K562 (cell line): ENCODE data around the gene PDE9A. TPM values are rescaled to one million over a fixed set of nuclear protein-coding genes. Genes with fewer than 3 reads are reported as not detected.
A peak's percentile ranks its signal among the peaks of the same experiment; 100 is the strongest.

ENCODE experiments used
- ATAC-seq: fragments of 200-7000 bp; cut with Tn5 transposase; 3 replicates; pipeline ENCODE4 v1.9.1; 2020; ENCODE audit warnings: moderate library complexity
- BruUV-seq: library from RNA; stranded (reverse); fragments of 400-500 nt; replicated peaks from 2 replicates; lab custom pipeline; 2021; lab: Mats Ljungman, UMichigan
- CTCF ChIA-PET: fragments of 300-600 bp; formaldehyde crosslinking; extraction: SDS; loops from one replicate; lab custom pipeline; 2021; ENCODE audit warnings: low intra/inter-chr PET ratio; lab: Yijun Ruan, JAX
- POLR2A ChIA-PET: fragments of 300-600, 350-650 bp; sonication (Branson Sonifier 250); formaldehyde crosslinking; extraction: SDS; loops from one replicate; lab custom pipeline; 2021; ENCODE audit warnings: antibody characterized with exemption, inconsistent platforms; lab: Yijun Ruan, JAX
- DNase-seq, 4 experiments: peaks; one replicate each; pipeline versions ENCODE4 v3.0.0 to v3.0.0-alpha.2; 2011 to 2018; ENCODE audit warnings: low spot score in 3 of 4, mixed read lengths in 3 of 4; ENCODE audit errors: extremely low read depth in 1 of 4
- FAIRE-seq: peaks from 2 replicates; lab custom pipeline; 2011; peaks lifted over from hg19 to GRCh38; lab: Jason Lieb, UNC
- H2AFZ ChIP-seq: 2 replicates; pipeline ENCODE4 v1.6.0; 2011; ENCODE audit warnings: low read depth, low read length, control low read depth, inconsistent platforms
- H3K27ac ChIP-seq: fragments of 200-600 bp; 3 replicates; pipeline ENCODE4 v1.8.0; 2011; ENCODE audit warnings: low read depth, mild to moderate bottlenecking, control low read depth, inconsistent platforms, low read length, moderate library complexity, mixed read lengths; ENCODE audit errors: extremely low read depth
- H3K27me3 ChIP-seq, 2 experiments: fragments of 300-600 bp in 1 of 2; 2 replicates in 1 of 2; 3 replicates in 1 of 2; pipeline versions ENCODE4 v1.6.0 to v1.8.0; 2011; ENCODE audit warnings: inconsistent platforms in 2 of 2, low read length in 2 of 2, mild to moderate bottlenecking in 1 of 2, mixed read lengths in 1 of 2, moderate library complexity in 1 of 2; ENCODE audit not compliant: control insufficient read depth in 2 of 2, insufficient read depth in 2 of 2
- H3K36me3 ChIP-seq: fragments of 300-600 bp; 3 replicates; pipeline ENCODE4 v1.8.0; 2011; ENCODE audit warnings: mild to moderate bottlenecking, low read length, inconsistent platforms; ENCODE audit not compliant: control insufficient read depth, insufficient read depth
- H3K4me1 ChIP-seq, 2 experiments: fragments of 200-600 bp in 1 of 2; replicated peaks in 1 of 2; 2 replicates in 1 of 2; 3 replicates in 1 of 2; pipeline versions ENCODE4 v1.5.1 to v1.8.0; 2011; ENCODE audit warnings: inconsistent platforms in 2 of 2, low read length in 2 of 2, mild to moderate bottlenecking in 1 of 2, mixed read lengths in 1 of 2, moderate library complexity in 1 of 2; ENCODE audit not compliant: control insufficient read depth in 2 of 2, insufficient read depth in 2 of 2
- H3K4me2 ChIP-seq: 2 replicates; pipeline ENCODE4 v1.6.1; 2011; ENCODE audit warnings: low read length, control low read depth, inconsistent platforms, mixed read lengths; ENCODE audit not compliant: insufficient read depth
- H3K4me3 ChIP-seq: fragments of 200-600 bp; sonication (generic), shearing (Covaris generic); 2 replicates; pipeline ENCODE4 v1.5.1; 2016; ENCODE audit warnings: control low read depth, inconsistent platforms
- H3K79me2 ChIP-seq: fragments of 200-600 bp; 3 replicates; pipeline ENCODE4 v1.8.0; 2011; ENCODE audit warnings: low read length, inconsistent platforms; ENCODE audit not compliant: control insufficient read depth, insufficient read depth
- H3K9ac ChIP-seq, 2 experiments: 2 replicates each; pipeline versions ENCODE4 v1.6.0 to v1.6.1; 2011; ENCODE audit warnings: low read depth in 2 of 2, low read length in 2 of 2, control low read depth in 1 of 2, inconsistent platforms in 1 of 2, mild to moderate bottlenecking in 1 of 2, mixed read lengths in 1 of 2; ENCODE audit not compliant: insufficient read depth in 1 of 2
- H3K9me1 ChIP-seq: one replicate; pipeline ENCODE4 v1.6.0; 2011; ENCODE audit warnings: inconsistent platforms, mild to moderate bottlenecking, low read length, moderate library complexity; ENCODE audit not compliant: control insufficient read depth, insufficient read depth
- H3K9me3 ChIP-seq: replicated peaks from 2 replicates; pipeline ENCODE4 v1.5.1; 2011; ENCODE audit warnings: low read depth, low read length, inconsistent platforms; ENCODE audit not compliant: control insufficient read depth, insufficient read depth
- H4K20me1 ChIP-seq: replicated peaks from 2 replicates; pipeline ENCODE4 v1.6.1; 2011; ENCODE audit warnings: low read length, inconsistent platforms, mixed read lengths; ENCODE audit not compliant: control insufficient read depth, insufficient read depth
- KLF16 ChIP-seq: IDR thresholded peaks from 2 replicates; pipeline ENCODE4 v1.6.1; 2016; ENCODE audit warnings: antibody characterized with exemption
- NFIC ChIP-seq: fragments of 450-650 bp; IDR thresholded peaks from 2 replicates; pipeline ENCODE4 v1.6.1; 2017; ENCODE audit warnings: mild to moderate bottlenecking, inconsistent platforms
- PHB ChIP-seq: fragments of 250-450 bp; sonication (Bioruptor Pico); IDR thresholded peaks from 2 replicates; pipeline ENCODE4 v1.5.0; 2021
- TAL1 ChIP-seq: fragments of 450-650 bp; IDR thresholded peaks from 2 replicates; pipeline ENCODE4 v1.6.1; 2016; ENCODE audit warnings: mild to moderate bottlenecking
- YBX1 ChIP-seq: fragments of 450-650 bp; IDR thresholded peaks from 2 replicates; pipeline ENCODE4 v1.7.1; 2016; ENCODE audit warnings: mild to moderate bottlenecking
- ZNF24 ChIP-seq: fragments of 450-650 bp; IDR thresholded peaks from 2 replicates; pipeline ENCODE4 v1.6.1; 2016
- WGBS: fragments of 100-300 bp; shearing (Covaris generic); methylation state at CpG from one replicate; pipeline ENCODE4 v1.1.6; 2016; ENCODE audit warnings: low coverage, mixed read lengths; ENCODE audit not compliant: insufficient coverage; ENCODE audit errors: missing lambda C conversion rate; 5-methylcytosine and 5-hydroxymethylcytosine counted together
- in situ Hi-C: fragments of 300-500 bp; cut with MboI; formaldehyde crosslinking; loops from 4 replicates; pipeline ENCODE4 v1.15.0; 2018; ENCODE audit warnings: inconsistent platforms, mixed read lengths
- intact Hi-C: fragments of 100-400 bp; cut with micrococcal nuclease; formaldehyde crosslinking; loops from 2 replicates; pipeline ENCODE4 v1.14.2; 2022
- polyA plus RNA-seq, 8 experiments: library from polyadenylated mRNA; depleted of rRNA in 4 of 8; stranded (reverse) in 5 of 8; unstranded in 3 of 8; fragments of >200 nt; fragmentation: Nextera tagmentation in 2 of 8; fragmentation: Illumina TruSeq in 1 of 8; extraction: Ambion mirVana in 2 of 8; extraction: Trizol in 1 of 8; gene quantifications; 2 replicates each; pipeline versions ENCODE4 v1.2.1 to v1.2.3, GENCODE V29; 2011 to 2014; ENCODE audit warnings: inconsistent platforms in 1 of 8, missing spikeins in 1 of 8
- total RNA-seq, 7 experiments: library from RNA; depleted of rRNA in 6 of 7; stranded (reverse); fragments of >200 nt in 6 of 7; fragmentation: Illumina TruSeq in 2 of 7; extraction: Trizol in 2 of 7; gene quantifications; 2 replicates each; pipeline versions ENCODE4 v1.2.1 to v1.2.3, GENCODE V29; 2011 to 2021; ENCODE audit warnings: low replicate concordance in 1 of 7

PDE9A gene
- total and polyA plus RNA-seq, 9 of the 15 experiments (the other 6 are each of a cell fraction or from before 2014, with no cell fraction given): 0.07 to 0.27 TPM; not detected in 7

GRCh38 chr21:42640486-42640885 lies 12.9 kb upstream of the PDE9A start:
- no TSS peak for BruUV-seq
- Histone ChIP-seq H3K36me3 (no peaks in the 10 kb centered on the region), H3K4me3 (no peak overlapping the region), H3K27me3 (peaks cover 36 to 59% of the 10 kb centered on the region in 2 experiments), H3K9ac (no peak overlapping the region), H2AFZ (no peak overlapping the region), H3K27ac (no peak overlapping the region), H3K4me1 (peaks cover 0 to 6% of the 10 kb centered on the region in 2 experiments; a peak in 4 of 5 replicates), H3K79me2 (no peaks in the 10 kb centered on the region), H4K20me1 (peaks cover 3% of the 10 kb centered on the region; the same call in 1 of the 2 replicates), H3K9me1 (no peaks in the 10 kb centered on the region), H3K9me3 (no peaks in the 10 kb centered on the region), H3K4me2 (no peak overlapping the region)
- FAIRE-seq: no peak
- TF ChIP-seq KLF16: no peak
- TF ChIP-seq YBX1: no peak
- TF ChIP-seq ZNF24: no peak
- TF ChIP-seq NFIC: peak; percentile 59
- TF ChIP-seq PHB (CRISPR knock-in tag): no peak
- TF ChIP-seq TAL1: no peak
- no peak for DNase-seq
- POLR2A ChIA-PET: interaction anchor here (1.0 to 1.3 kb wide), 2 partner anchors 9 to 19 kb away, joined by 3 to 6 read pairs; no protein-coding TSS in a partner anchor
- CTCF ChIA-PET: no interaction called here
- intact Hi-C loops: no loop called here
- 1% methylated on average over 4 of the region's 4 CpGs for WGBS
- in situ Hi-C loops: no loop called here
- ATAC-seq: no peak
